GM19043 (cell line): Measurements from ENCODE around the gene PLXNB2.

ENCODE experiments used
- ATAC-seq: cut with Tn5 transposase; IDR thresholded peaks from one replicate; pipeline ENCODE4 v1.9.1; 2021; ENCODE audit warnings: low read depth; ENCODE audit not compliant: unreplicated experiment

Gene PLXNB2

GRCh38 chr22:50299785-50300619 lies 7.4 kb downstream of the PLXNB2 start:
- no peak for ATAC-seq

- no peak for ATAC-seq
Measured at GRCh38 chr22:50298937-50299784, 8.3 kb downstream of the PLXNB2 start.

- no peak for ATAC-seq
Measured at GRCh38 chr22:50298266-50298637, 9.2 kb downstream of the PLXNB2 start.

GRCh38 chr22:50297510-50298265 lies 9.8 kb downstream of the PLXNB2 start:
- no peak for ATAC-seq

- no peak for ATAC-seq
Measured at GRCh38 chr22:50296658-50297490, 10.6 kb downstream of the PLXNB2 start.

- ATAC-seq: no peak
Measured at GRCh38 chr22:50294319-50294656, 13.2 kb downstream of the PLXNB2 start.

- ATAC-seq: no peak
Measured at GRCh38 chr22:50293441-50294318, 13.8 kb downstream of the PLXNB2 start.

- no peak for ATAC-seq
Measured at GRCh38 chr22:50292643-50293440, 14.6 kb downstream of the PLXNB2 start.

GRCh38 chr22:50289942-50290630 lies 17.4 kb downstream of the PLXNB2 start:
- ATAC-seq: no peak

GRCh38 chr22:50289151-50289941 lies 18.1 kb downstream of the PLXNB2 start:
- no peak for ATAC-seq

- no peak for ATAC-seq
Measured at GRCh38 chr22:50287731-50288130, 19.7 kb downstream of the PLXNB2 start.

- no peak for ATAC-seq
Measured at GRCh38 chr22:50286701-50287318, 20.6 kb downstream of the PLXNB2 start.

- ATAC-seq: no peak
Measured at GRCh38 chr22:50286275-50286674, 21.2 kb downstream of the PLXNB2 start.

GRCh38 chr22:50285568-50286229 lies 21.7 kb downstream of the PLXNB2 start:
- no peak for ATAC-seq

GRCh38 chr22:50284479-50284878 lies 23.0 kb downstream of the PLXNB2 start:
- ATAC-seq: no peak

GRCh38 chr22:50283821-50284220 lies 23.6 kb downstream of the PLXNB2 start:
- no peak for ATAC-seq
